OCI-M1 (cell line): ENCODE results near the gene LGI1.
"Not testable (repeated sequence)": the region's sequence is repeated elsewhere in the genome, so short reads cannot be mapped to it uniquely, and the experiment has no call there.

ENCODE experiments used
- DNase-seq: peaks from one replicate; lab custom pipeline; 2025; lab: John Stamatoyannopoulos, UW

Gene LGI1

DNA sequence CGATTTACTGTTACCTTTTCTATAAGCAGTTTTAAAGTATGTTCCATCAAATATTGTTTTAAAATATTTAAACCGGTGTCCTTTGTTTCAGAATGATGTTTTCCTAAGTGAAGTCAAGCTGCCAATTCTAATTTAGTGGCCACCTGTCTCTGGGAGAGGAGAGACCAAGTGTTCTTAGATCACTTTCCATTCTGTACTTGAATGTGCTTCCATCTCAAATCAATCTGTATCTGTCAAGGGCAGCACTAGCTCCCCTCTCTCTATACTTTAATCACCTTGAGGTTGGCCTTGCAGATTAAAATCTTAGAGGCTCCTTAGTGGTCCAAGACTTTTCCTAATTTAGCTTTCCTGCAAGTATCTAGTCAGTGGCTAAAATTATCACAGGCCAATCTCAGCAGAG lies 49.6 kb downstream of the LGI1 start:
- DNase-seq: no peak

DNA sequence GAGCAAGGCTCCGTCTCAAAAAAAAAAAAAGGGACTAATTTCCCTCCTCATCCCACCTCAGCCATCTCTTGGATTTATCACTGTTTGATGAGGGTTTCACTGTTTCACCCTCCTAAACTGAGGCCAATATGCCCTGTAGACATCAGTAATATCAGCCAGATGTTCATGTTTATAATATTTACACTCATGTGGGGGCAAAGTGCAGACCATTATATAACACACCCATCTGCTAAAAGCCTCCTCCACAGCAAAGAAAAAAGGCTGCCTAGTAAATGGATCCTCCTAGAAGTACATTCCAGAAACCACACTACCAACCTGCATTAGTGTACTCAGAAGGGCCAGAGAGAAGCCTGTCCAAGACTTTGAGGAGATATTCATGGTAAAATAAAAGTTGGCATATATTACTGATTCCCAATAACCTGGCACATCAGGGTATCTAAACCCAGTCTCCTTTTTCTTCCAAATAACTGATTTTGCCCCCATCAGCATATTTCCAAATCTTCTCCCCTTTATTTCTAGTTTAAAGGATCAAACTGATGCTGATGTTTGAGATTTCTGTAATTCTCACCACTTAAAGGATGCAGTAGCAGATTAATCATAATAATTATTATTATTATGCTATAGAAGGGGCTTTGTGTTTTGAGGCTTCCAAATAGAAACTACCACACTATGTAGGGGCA lies 55.1 kb downstream of the LGI1 start:
- DNase-seq: no peak

DNA sequence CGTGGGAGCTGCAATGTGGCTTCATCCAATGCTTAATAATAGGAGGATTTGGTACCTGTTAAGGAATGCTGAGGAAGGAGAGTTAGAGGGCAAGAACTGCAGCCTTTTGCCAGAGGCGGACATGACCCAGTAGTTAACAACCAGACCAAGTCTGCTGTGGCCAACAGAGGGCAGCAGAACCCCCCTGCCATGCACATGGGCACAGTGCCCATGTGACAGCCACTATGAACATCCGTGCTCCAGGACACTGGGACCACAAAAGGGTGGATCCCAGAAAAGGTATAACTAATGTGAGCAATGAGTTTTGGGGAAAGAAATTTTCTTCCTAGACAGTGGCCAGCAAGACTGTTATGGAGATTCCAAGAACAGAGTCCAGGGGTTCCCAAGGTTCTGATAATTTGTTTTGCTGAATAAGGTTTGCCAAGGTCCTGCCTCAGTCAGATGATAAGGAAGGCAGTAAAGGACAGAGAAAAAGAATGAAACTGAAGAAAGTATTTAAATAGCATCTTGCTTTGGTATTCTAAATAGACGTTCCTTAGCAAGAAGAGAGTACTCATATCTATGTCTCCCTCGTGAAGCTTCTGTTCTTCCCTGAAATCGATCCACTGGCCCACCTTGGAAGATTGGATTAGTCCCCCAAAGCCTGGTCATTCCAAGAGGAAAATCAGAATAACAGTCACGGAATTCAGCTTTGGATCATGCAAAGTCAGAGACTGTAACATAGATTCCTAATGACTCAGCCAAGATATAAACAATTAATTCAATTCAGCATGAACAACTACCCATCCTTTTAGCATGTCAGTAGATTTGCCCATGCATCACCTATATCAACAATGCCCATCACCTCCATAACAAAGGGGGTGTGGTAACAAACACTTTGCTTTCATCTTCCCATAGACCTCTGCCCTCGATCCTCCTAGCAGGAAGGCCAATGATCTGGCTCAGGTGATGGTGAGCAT lies 56.0 kb downstream of the LGI1 start:
- DNase-seq: peak; percentile 38

DNA sequence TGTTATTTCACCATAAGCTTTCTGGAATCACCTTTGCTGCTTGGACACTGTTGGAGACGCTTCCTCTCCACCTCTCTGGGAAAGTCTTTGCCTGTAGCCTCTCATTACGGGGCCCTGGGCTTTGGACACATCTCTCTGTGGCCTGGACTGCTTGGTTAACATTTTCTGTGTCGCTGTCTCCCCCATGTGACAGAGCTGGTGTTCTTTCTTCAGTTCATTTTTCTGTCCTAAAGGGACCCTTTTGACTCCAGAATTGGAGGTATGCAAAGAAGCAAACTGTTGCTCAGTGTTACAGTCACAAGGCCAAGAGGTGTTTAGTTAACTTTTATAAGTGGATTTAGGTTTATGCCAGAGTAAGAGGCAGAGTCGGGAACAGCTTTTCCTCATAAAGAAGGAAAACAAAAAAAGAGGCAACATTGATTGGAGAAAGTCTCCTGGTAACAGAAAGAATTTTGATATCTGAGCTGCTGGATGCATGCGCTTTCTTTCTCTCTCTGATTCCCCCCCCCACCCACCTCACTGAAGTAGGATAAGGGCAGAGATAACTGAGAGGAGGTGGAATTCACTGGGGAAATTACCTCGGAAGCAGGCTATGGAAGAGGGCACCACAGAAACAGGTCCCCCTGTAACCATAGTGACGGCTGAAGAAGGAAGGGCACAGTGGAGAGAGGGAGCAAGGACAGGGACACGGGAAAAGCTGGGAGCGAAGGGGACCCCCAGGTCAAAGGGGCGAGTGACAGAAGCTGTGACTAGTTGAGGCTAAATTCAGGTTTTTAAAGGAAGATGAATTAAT lies 57.8 kb downstream of the LGI1 start:
- peak; percentile 42 for DNase-seq

DNA sequence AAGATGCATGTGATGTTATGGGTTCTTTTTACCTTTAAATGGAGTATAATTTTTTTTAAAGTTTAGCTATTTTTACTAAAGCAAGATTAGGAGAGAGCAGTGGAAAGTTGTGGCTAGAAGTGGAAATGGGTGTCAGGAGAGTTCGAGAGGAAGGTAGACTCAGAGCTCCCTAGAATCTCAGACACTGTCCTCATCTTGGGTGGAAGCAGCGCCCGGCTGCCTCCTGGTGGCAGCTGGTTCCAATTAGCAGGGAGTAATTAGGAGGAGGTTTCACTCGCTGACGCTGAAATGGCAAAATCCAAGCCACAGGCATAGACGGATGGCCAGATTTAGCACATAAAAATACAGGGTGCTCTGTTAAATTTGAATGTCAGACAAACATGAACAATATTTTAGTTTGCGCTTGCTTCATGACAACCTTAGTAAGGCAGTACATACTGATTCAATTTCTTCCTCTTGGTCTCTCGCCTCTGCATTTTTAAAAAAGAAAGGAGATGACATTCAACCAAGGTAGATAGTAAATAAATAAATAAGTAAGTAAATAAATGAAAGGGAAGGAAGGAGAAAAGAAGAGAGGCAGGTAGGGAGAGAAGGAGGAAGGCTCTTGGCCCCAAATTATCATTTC lies 58.5 kb downstream of the LGI1 start:
- peak; percentile 73 for DNase-seq

DNA sequence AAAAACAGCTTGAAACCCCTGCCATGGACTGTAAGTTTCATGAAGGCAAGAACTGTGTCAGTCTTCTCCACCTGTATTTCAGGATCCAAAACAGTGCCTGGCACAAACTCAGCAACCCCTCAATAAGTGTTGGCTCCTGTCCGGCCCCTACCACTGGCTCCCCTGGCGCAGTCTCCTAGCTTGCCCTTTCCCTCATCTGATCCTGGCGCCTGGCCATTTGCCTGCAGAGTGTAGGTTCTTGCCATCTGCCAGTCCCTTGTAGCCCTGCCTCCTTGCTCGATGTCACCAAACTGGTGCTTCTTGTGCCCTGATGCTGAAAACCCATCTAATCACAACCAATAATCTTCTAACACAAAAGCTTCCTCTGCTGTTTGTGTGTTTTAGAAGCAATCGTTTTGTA lies 60.4 kb downstream of the LGI1 start:
- no peak for DNase-seq

DNA sequence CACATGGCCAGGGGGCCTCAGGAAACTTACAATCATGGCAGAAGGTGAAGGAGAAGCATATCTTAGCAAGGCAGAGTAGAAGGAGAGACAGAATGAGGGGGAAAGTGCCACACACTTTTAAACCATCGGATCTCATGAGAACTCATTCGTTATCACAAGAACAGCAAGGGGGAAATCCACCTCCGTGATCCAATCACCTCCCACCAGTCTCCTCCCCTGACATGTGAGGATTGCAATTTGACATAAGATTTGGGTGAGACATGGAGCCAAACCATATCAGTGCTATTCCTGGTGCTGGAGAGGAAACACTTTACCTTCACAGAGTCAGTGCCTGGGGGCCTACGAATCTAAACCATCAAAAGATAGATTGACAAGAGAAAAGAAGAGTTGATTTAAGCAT lies 61.8 kb downstream of the LGI1 start:
- DNase-seq: no peak

DNA sequence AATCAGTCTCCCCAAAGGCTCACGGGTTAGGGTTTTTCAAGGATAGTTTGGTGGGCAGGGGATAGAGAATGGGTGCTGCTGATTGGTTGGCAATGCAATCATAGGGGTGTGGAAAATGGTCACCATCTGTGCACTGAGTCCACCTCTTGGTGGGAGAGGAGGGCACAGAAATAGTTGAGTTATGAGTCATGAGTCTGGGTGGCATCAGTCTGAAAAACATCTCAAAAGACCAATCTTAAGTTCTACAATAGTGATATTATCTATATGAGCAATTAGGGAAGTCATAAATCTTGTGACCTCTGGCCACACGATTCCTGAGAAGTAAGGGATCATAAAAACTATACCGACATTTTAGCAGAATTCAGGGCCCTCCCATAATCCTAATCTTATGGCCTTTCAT lies 62.7 kb downstream of the LGI1 start:
- peak; percentile 16 for DNase-seq

DNA sequence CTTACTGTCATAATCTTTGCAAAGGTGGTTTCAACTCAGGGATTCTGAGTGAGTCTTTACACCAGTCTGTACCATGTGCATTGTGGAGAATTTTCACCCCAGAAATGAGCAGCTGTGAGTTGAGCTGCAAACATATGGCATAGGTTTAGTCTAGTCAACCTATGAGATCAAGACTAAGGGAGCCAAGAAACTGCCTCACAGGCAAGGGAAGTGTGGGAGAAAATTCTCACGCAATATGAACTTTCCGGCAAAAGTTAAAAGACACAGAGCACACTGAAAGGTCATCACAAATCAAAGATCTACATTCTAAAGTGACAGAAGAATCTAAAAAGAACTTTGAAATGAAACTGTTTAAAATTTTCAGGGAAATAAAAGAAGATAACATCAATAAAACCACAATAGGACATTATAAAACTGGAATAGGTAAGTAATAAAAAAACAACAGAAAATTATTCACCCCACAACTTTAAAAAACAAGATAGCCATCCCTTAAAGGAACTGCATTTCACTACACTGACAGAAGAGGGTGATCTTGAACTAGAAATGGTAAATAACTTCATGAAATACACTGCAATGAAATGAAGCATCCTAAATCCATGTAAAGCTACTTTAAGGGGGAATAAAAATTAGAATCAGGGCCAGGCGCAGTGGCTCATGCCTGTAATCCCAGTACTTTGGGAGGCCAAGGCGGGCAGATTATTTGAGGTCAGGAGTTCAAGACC lies 63.5 kb downstream of the LGI1 start:
- peak; percentile 59 for DNase-seq

DNA sequence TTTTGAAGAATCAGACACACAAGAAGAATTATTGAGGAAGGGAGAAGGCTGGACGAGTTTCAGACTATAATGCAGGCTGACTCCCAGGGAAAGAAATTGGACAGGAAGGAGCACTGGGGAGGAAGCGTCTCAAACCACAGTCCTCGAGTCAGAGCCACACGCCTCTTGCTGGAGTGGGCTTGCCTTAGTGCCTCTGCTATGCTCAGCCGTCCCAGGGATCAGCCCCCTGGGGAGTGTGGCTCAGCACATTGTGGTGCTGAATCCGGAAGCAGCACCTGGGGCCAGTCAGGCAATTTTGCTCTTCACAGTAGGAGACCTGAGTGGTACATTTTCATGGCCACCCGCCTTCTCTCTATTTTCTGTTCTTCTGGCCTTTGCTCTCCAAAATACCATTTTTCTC lies 68.6 kb downstream of the LGI1 start:
- no peak for DNase-seq

DNA sequence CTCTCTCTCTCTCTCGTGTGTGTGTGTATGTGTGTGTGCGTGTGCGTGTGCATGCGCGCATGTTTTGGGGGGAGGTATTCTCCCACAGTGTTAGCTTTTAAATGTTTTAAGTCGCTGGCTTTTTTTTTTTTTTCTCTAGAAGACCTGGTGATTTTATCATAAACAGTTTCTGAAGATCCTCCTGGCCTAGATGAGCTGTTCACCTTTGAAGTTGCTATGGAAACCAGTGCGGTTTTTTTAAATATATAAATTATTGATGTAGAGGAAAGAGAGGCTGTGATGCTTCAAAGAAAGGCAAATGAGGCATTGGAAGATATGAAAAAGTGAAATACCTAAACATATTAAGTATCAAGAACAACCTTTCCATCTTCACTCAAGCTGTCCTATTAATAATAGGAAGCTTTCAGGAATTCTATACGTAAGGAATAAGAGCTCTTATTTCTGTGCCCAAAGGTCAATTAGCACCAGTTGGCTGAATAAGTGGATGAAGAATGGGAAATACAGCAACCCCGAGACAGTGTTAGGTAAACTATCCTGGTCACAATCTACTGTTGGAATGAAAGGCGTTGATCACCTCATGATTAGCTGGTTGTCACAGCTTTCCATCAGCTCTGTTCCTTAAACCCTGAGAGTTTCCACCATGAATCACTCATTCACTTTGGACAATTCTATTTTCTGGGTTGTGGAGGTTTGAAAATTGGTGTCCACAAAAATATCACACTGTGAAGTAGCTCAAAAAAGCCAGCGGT lies 69.5 kb downstream of the LGI1 start:
- no peak for DNase-seq

DNA sequence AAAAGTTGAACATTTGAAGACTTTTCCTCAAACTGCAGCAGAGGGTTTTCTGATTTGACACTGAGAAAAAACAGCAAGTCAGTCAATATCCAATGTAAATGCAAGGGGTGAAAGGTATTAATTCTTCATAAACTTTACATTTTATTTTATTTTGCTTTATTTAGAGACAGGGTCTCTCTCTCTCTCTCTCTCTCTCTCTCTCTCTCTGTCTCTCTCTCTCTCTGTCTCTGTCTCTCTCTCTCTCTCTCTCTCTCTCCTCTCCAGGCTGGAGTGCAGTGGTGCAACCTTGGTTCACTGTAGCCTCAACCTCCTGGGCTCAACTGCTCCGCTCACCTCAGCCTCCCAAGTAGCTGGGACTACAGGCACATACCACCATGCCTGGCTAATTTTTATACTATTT lies 73.3 kb downstream of the LGI1 start:
- not testable (repeated sequence) for DNase-seq

DNA sequence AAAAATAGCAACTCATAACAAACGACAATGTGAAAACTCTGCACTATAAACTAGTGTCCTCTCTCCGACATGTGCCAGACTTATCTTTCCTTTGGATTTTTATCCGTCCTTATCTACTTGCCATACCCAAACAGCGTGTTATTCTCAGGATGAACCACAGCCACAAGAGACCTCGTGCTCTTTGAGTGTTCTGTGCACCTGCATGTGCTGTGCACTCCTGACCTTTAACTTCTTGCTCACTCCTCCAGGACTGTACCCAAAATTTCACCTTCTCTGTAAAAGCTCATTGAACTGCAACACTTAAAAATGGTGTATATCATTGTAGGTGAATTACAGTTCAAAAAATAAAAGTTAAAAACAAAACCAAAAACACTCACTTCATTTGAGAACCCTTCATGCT lies 78.0 kb downstream of the LGI1 start:
- DNase-seq: no peak

DNA sequence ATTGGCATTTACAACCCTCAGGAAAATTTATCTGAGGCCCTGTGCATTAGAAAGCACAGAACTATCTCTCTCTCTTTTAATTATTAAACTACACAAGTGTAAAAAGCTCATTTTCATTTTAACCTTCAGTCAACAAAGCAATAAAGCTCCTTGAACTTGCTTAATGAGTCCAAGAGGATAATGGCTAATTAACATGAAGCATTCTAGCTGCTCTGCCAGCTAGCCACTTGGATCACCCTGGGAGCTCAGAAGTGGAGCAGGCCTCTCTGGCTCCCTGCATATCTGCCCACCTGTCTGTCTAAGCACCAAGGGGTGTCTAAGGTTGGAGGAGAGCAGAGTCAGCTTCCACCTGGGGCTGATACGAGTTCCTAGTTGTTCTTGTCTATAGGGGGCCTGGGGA lies 80.1 kb downstream of the LGI1 start:
- no peak for DNase-seq

DNA sequence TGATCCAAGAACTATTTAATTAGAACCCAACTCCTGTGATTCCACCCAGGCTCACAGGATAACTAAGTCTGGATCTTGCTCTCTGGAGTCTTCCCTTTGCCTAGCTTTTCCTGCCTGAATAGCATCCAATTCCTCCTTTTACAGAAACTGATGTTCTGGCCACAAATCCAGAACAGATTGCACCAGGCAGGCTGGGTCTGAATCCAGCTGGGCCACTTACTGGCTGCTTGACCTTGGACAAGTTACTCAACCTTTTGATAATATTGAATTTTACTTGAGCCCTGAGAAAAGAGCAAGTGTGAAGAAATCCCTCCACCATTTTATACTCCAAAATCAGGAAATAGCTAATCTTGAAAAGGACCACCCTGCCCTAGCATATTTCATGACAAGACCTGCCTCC lies 80.5 kb downstream of the LGI1 start:
- no peak for DNase-seq

DNA sequence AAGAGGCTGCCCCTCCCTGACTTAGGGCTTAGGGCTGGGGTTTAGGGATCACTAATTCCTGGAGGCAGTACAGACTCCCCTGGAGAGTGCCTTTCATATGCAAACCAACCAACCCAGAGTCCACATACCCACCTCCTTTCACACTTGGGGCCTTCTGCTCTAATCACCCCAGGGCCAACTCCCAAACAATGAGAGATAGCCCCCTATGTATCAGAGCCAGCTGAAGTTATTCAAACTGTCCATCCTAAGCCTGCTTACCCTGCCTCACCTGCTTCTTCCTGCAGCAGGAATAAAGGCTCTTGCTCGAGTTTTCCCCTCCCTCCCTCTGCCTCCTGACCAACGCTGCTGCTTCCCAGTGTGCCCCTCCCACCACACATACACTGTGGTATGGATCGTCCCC lies 84.2 kb downstream of the LGI1 start:
- DNase-seq: no peak

DNA sequence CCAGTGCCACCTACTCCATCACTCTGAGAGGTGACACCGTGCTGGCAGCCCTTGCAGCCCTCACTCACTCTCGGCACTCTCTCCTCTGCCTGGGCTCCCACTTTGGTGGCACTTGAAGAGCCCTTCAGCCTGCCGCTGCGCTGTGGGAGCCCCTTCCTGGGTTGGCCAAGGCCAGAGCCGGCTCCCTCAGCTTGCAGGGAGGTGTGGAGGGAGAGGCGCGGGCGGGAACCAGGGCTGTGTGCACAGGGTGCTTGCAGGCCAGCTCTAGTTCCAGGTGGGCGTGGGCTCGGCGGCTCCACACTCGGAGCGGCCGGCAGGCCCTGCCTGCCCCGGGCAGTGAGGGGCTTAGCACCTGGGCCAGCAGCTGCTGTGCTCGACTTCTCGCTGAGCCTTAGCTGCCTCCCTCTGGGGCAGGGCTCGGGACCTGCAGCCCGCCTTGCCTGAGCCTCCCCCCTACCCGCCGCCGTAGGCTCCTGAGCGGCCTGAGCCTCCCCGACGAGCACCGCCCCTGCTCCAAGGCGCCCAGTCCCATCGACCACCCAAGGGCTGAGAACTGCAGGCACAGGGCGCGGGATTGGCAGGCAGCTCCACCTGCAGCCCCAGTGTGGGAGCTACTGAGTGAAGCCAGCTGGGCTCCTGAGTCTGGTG lies 87.4 kb downstream of the LGI1 start:
- DNase-seq: no peak
